Measurements from ENCODE around the gene GJB5. TPM values are rescaled to one million over a fixed set of nuclear protein-coding genes. Genes with fewer than 3 reads are reported as not detected.

Gene GJB5
- total RNA-seq, 1 experiment from 2014 or later = not detected

DNA sequence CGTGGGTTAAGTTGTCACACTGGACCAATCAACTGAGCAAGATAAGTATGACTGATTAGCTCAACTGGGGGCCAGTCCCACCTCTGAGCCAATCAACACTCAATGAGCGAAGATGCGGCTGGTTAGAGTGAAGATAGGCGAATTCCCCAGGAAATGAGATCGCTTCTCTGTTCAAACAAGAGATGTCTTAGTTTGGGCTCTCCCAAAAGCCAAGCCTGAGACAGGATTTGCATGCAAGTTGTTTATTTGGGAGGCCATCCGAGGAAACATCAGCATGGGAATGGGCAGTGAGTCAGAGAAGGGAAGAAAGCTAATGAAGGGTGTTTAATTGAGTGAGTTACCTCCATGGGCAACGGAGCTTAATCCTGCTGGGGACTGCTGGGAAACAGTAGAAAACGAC lies 4.9 kb upstream of the GJB5 start:
- no TSS peak for BruUV-seq (replicated peaks)
- no peak overlapping the region for H3K27ac ChIP-seq (ENCODE audit: low read length)
- no peaks in the 10 kb centered on the region for H3K27me3 ChIP-seq (ENCODE audit: control insufficient read depth, insufficient read depth, low read length)
- no peaks in the 10 kb centered on the region for H3K9me3 ChIP-seq (ENCODE audit: control insufficient read depth, insufficient read depth, low read depth, low read length)
- no peak for DNase-seq (ENCODE audit: low read depth, low spot score)
- H3K36me3 ChIP-seq (ENCODE audit: control insufficient read depth, insufficient read depth, low read length) = no peaks in the 10 kb centered on the region
- ATAC-seq = no peak
- no peaks in the 10 kb centered on the region for H3K4me1 ChIP-seq (ENCODE audit: control insufficient read depth, insufficient read depth, low read length)
- POLR2A ChIA-PET = no interaction called here
- TF ChIP-seq TCF7L2 (IDR thresholded peaks at IDR 0.05; ENCODE audit: low read depth, low read length) (no peak), SIN3A (IDR thresholded peaks at IDR 0.05; ENCODE audit: borderline replicate concordance, insufficient read depth, low read depth, low read length) (no peak), POLR2AphosphoS5 (IDR thresholded peaks at IDR 0.05; ENCODE audit: low read depth, low read length) (no peak), CTCF (IDR thresholded peaks at IDR 0.05) (no peak)
- TF ChIP-seq, protein P1, sequence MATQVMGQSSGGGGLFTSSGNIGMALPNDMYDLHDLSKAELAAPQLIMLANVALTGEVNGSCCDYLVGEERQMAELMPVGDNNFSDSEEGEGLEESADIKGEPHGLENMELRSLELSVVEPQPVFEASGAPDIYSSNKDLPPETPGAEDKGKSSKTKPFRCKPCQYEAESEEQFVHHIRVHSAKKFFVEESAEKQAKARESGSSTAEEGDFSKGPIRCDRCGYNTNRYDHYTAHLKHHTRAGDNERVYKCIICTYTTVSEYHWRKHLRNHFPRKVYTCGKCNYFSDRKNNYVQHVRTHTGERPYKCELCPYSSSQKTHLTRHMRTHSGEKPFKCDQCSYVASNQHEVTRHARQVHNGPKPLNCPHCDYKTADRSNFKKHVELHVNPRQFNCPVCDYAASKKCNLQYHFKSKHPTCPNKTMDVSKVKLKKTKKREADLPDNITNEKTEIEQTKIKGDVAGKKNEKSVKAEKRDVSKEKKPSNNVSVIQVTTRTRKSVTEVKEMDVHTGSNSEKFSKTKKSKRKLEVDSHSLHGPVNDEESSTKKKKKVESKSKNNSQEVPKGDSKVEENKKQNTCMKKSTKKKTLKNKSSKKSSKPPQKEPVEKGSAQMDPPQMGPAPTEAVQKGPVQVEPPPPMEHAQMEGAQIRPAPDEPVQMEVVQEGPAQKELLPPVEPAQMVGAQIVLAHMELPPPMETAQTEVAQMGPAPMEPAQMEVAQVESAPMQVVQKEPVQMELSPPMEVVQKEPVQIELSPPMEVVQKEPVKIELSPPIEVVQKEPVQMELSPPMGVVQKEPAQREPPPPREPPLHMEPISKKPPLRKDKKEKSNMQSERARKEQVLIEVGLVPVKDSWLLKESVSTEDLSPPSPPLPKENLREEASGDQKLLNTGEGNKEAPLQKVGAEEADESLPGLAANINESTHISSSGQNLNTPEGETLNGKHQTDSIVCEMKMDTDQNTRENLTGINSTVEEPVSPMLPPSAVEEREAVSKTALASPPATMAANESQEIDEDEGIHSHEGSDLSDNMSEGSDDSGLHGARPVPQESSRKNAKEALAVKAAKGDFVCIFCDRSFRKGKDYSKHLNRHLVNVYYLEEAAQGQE (IDR thresholded peaks at IDR 0.05; ENCODE audit: insufficient read depth in 1 of 2, low read depth in 2 of 2, low read length in 1 of 2) = no peak
- H3K4me3 ChIP-seq (ENCODE audit: low read depth in 2 of 2, low read length in 2 of 2) = no peak overlapping the region
- CTCF ChIA-PET = no interaction called here
- intact Hi-C loops (cut with micrococcal nuclease; ENCODE audit: unreplicated experiment) = loop anchor here (10.0 kb wide), 3 partner anchors 285 to 1015 kb away; no protein-coding TSS in a partner anchor
- in situ Hi-C loops (cut with HindIII; ENCODE audit: low pct_unique_long_range_greater_than_20kb, low sequenced_read_pairs) = no loop called here

DNA sequence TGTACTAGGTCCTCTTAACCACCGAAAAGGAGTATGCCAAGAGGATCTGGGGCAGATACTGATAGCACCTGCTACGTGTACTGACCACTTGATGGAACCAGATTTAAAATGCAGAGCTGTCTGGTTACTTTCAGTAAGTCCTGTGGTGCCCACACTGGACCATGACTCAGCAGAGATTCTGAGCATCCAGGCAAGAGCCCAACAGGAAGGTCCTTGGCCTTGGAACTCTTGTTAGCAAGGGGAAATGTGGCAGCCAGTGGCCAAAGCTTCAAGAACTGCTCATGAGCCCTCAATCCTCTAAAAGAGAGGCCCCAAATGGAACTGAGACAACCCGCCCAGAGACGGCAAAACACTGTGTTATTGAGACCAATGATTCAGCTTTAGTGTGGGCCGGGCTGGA lies 4.2 kb upstream of the GJB5 start:
- H3K27ac ChIP-seq (ENCODE audit: low read length) = no peak overlapping the region
- CTCF ChIA-PET = interaction anchor here (1.2 kb wide), 1 partner anchor 8 kb away, joined by 4 read pairs; no protein-coding TSS in a partner anchor
- in situ Hi-C loops (cut with HindIII; ENCODE audit: low pct_unique_long_range_greater_than_20kb, low sequenced_read_pairs) = no loop called here

More for the DNA sequence above, 4.2 kb upstream of the GJB5 start:
- no peaks in the 10 kb centered on the region for H3K27me3 ChIP-seq (ENCODE audit: control insufficient read depth, insufficient read depth, low read length)
- no TSS peak for BruUV-seq (replicated peaks)
- no peaks in the 10 kb centered on the region for H3K36me3 ChIP-seq (ENCODE audit: control insufficient read depth, insufficient read depth, low read length)
- H3K9me3 ChIP-seq (ENCODE audit: control insufficient read depth, insufficient read depth, low read depth, low read length) = no peaks in the 10 kb centered on the region
- no peak for ATAC-seq
- POLR2A ChIA-PET = no interaction called here
- TF ChIP-seq TCF7L2 (IDR thresholded peaks at IDR 0.05; ENCODE audit: low read depth, low read length) (no peak), CTCF (IDR thresholded peaks at IDR 0.05) (no peak), SIN3A (IDR thresholded peaks at IDR 0.05; ENCODE audit: borderline replicate concordance, insufficient read depth, low read depth, low read length) (no peak), POLR2AphosphoS5 (IDR thresholded peaks at IDR 0.05; ENCODE audit: low read depth, low read length) (no peak)
- TF ChIP-seq, protein P1 (IDR thresholded peaks at IDR 0.05; ENCODE audit: insufficient read depth in 1 of 2, low read depth in 2 of 2, low read length in 1 of 2) = no peak
- intact Hi-C loops (cut with micrococcal nuclease; ENCODE audit: unreplicated experiment) = no loop called here
- no peak overlapping the region for H3K4me3 ChIP-seq (ENCODE audit: low read depth in 2 of 2, low read length in 2 of 2)
- no peaks in the 10 kb centered on the region for H3K4me1 ChIP-seq (ENCODE audit: control insufficient read depth, insufficient read depth, low read length)
- DNase-seq (ENCODE audit: low read depth, low spot score) = no peak
